H9 (cell line): ENCODE results near the gene RPS17. TPM values are rescaled to one million over a fixed set of nuclear protein-coding genes. Genes with fewer than 3 reads are reported as not detected.

Experiments used
- DNase-seq: peaks from one replicate; pipeline ENCODE4 v3.0.0-alpha.2; 2017
- H2AFZ ChIP-seq: one replicate; pipeline ENCODE4 v1.6.1; 2013; ENCODE audit warnings: mild to moderate bottlenecking, low read length, control low read depth, moderate library complexity
- H2AK5ac ChIP-seq: 2 replicates; pipeline ENCODE4 v1.6.1; 2013; ENCODE audit warnings: low read length, control low read depth, mixed read lengths; ENCODE audit not compliant: insufficient read length
- H2BK120ac ChIP-seq: one replicate; pipeline ENCODE4 v1.6.1; 2013; ENCODE audit warnings: low read depth, mild to moderate bottlenecking, low read length, control low read depth, inconsistent platforms; ENCODE audit not compliant: poor library complexity, severe bottlenecking
- H2BK12ac ChIP-seq: 2 replicates; pipeline ENCODE4 v1.6.1; 2013; ENCODE audit warnings: low read length, control low read depth, mixed read lengths, low read depth; ENCODE audit not compliant: insufficient read length
- H2BK15ac ChIP-seq: 2 replicates; pipeline ENCODE4 v1.6.1; 2013; ENCODE audit warnings: low read depth, low read length, control low read depth
- H2BK20ac ChIP-seq: one replicate; pipeline ENCODE4 v1.6.1; 2013; ENCODE audit warnings: low read depth, mild to moderate bottlenecking, low read length, control low read depth, inconsistent platforms; ENCODE audit not compliant: poor library complexity, severe bottlenecking
- H2BK5ac ChIP-seq: 2 replicates; pipeline ENCODE4 v1.6.1; 2013; ENCODE audit warnings: low read length, control low read depth, mixed read lengths; ENCODE audit not compliant: insufficient read length
- H3K14ac ChIP-seq: 2 replicates; pipeline ENCODE4 v1.6.1; 2013; ENCODE audit warnings: low read length, control low read depth; ENCODE audit not compliant: insufficient read depth
- H3K18ac ChIP-seq: 2 replicates; pipeline ENCODE4 v1.6.1; 2013; ENCODE audit warnings: low read depth, mild to moderate bottlenecking, mixed read lengths, low read length, control low read depth; ENCODE audit not compliant: insufficient read length
- H3K23ac ChIP-seq: 2 replicates; pipeline ENCODE4 v1.6.1; 2013; ENCODE audit warnings: low read length, control low read depth, mixed read lengths, low read depth; ENCODE audit not compliant: insufficient read length
- H3K23me2 ChIP-seq: 2 replicates; pipeline ENCODE4 v1.6.1; 2013; ENCODE audit warnings: low read depth, mild to moderate bottlenecking, mixed read lengths, low read length, control low read depth; ENCODE audit not compliant: insufficient read length, poor library complexity, severe bottlenecking
- H3K27ac ChIP-seq: 2 replicates; pipeline ENCODE4 v1.5.1; 2013; ENCODE audit warnings: low read length, control low read depth, mixed read lengths, low read depth; ENCODE audit not compliant: insufficient read length
- H3K27me3 ChIP-seq: 2 replicates; pipeline ENCODE4 v1.6.1; 2013; ENCODE audit warnings: low read length, control low read depth, inconsistent platforms; ENCODE audit not compliant: insufficient read depth
- H3K4ac ChIP-seq: 2 replicates; pipeline ENCODE4 v1.6.1; 2013; ENCODE audit warnings: low read depth, mild to moderate bottlenecking, control low read depth, inconsistent platforms, low read length, moderate library complexity
- H3K4me1 ChIP-seq: 2 replicates; pipeline ENCODE4 v1.6.1; 2013; ENCODE audit warnings: low read length, control low read depth, inconsistent platforms; ENCODE audit not compliant: insufficient read depth
- H3K4me2 ChIP-seq: 2 replicates; pipeline ENCODE4 v1.6.1; 2013; ENCODE audit warnings: low read length, control low read depth, mixed read lengths; ENCODE audit not compliant: insufficient read length, insufficient read depth
- H3K56ac ChIP-seq: 2 replicates; pipeline ENCODE4 v1.6.1; 2013; ENCODE audit warnings: low read depth, mild to moderate bottlenecking, mixed read lengths, low read length, control low read depth; ENCODE audit not compliant: insufficient read length
- H3K79me1 ChIP-seq: 2 replicates; pipeline ENCODE4 v1.6.1; 2013; ENCODE audit warnings: low read depth, mild to moderate bottlenecking, moderate library complexity, low read length, control low read depth, inconsistent platforms; ENCODE audit not compliant: insufficient read depth, poor library complexity, severe bottlenecking
- H3K79me2 ChIP-seq: 2 replicates; pipeline ENCODE4 v1.6.1; 2013; ENCODE audit warnings: low read length, control low read depth, inconsistent platforms; ENCODE audit not compliant: insufficient read depth
- H3K9ac ChIP-seq: 2 replicates; pipeline ENCODE4 v1.6.1; 2013; ENCODE audit warnings: low read length, control low read depth, mixed read lengths; ENCODE audit not compliant: insufficient read length; ENCODE audit errors: extremely low read depth
- H3K9me3 ChIP-seq: one replicate; pipeline ENCODE4 v1.6.1; 2013; ENCODE audit warnings: low read depth, low read length, inconsistent platforms; ENCODE audit not compliant: control insufficient read depth
- H3T11ph ChIP-seq: one replicate; pipeline ENCODE4 v1.6.1; 2013; ENCODE audit warnings: mild to moderate bottlenecking, low read length, control low read depth, inconsistent platforms
- H4K20me1 ChIP-seq: one replicate; pipeline ENCODE4 v1.6.1; 2013; ENCODE audit not compliant: control insufficient read depth, insufficient read length, insufficient read depth
- H4K5ac ChIP-seq: 2 replicates; pipeline ENCODE4 v1.6.1; 2013; ENCODE audit warnings: low read depth, mild to moderate bottlenecking, mixed read lengths, low read length, control low read depth; ENCODE audit not compliant: insufficient read length
- H4K8ac ChIP-seq: replicated peaks from 2 replicates; pipeline ENCODE4 v1.6.1; 2013; ENCODE audit warnings: low read length, control low read depth, mixed read lengths, low read depth; ENCODE audit not compliant: insufficient read length
- H4K91ac ChIP-seq: 2 replicates; pipeline ENCODE4 v1.6.1; 2013; ENCODE audit warnings: low read depth, mild to moderate bottlenecking, moderate library complexity, mixed read lengths, low read length, control low read depth; ENCODE audit not compliant: insufficient read length
- H3K27ac Mint-ChIP-seq, 3 experiments: 2 replicates in 2 of 3; 3 replicates in 1 of 3; pipeline ENCODE4 v1.8.0; 2020 to 2021; ENCODE audit warnings: mixed read lengths in 3 of 3, mild to moderate bottlenecking in 1 of 3, moderate library complexity in 1 of 3
- H3K27me3 Mint-ChIP-seq: 2 replicates; pipeline ENCODE4 v1.8.0; 2021; ENCODE audit warnings: low read depth, mild to moderate bottlenecking, moderate library complexity, mixed read lengths
- H3K36me3 Mint-ChIP-seq, 3 experiments: 2 replicates in 2 of 3; 3 replicates in 1 of 3; pipeline ENCODE4 v1.8.0; 2020 to 2021; ENCODE audit warnings: low read depth in 3 of 3, mixed read lengths in 3 of 3; ENCODE audit not compliant: insufficient read depth in 1 of 3
- H3K4me1 Mint-ChIP-seq, 2 experiments: 2 replicates each; pipeline ENCODE4 v1.8.0; 2020; ENCODE audit warnings: mixed read lengths in 2 of 2
- H3K4me3 Mint-ChIP-seq, 2 experiments: 2 replicates in 1 of 2; 3 replicates in 1 of 2; pipeline ENCODE4 v1.8.0; 2020 to 2021; ENCODE audit warnings: mild to moderate bottlenecking in 2 of 2, mixed read lengths in 2 of 2, moderate library complexity in 1 of 2
- H3K9me3 Mint-ChIP-seq, 2 experiments: 2 replicates in 1 of 2; 3 replicates in 1 of 2; pipeline ENCODE4 v1.8.0; 2020; ENCODE audit warnings: mild to moderate bottlenecking in 2 of 2, mixed read lengths in 2 of 2, moderate library complexity in 1 of 2
- CTCF ChIP-seq: fragments of 200-600 bp; sonication (generic); conservative IDR thresholded peaks from 3 replicates; pipeline ENCODE4 v1.8.0; 2021; ENCODE audit warnings: antibody characterized with exemption, mild to moderate bottlenecking
- WGBS: extraction: QIAGEN DNeasy Blood & Tissue Kit; methylation state at CpG from one replicate; pipeline ENCODE4 v1.1.7; 2013; ENCODE audit warnings: missing lambda C conversion rate, low lambda C conversion rate, mixed read lengths; ENCODE audit not compliant: insufficient read length; ENCODE audit errors: extremely low coverage; 5-methylcytosine and 5-hydroxymethylcytosine counted together
- total RNA-seq: library from RNA; stranded (reverse); gene quantifications from 2 replicates; pipeline ENCODE4 v1.2.1, GENCODE V29; 2021

RPS17 gene
- total RNA-seq, 1 experiment from 2014 or later, result 2,597 TPM

GRCh38 chr15:82558502-82558901, 18.2 kb upstream of the RPS17 start:
- H2AFZ ChIP-seq, result no peak overlapping the region
- H3K9me3 Mint-ChIP-seq, result no peaks in the 10 kb centered on the region

More at GRCh38 chr15:82558502-82558901, 18.2 kb upstream of the RPS17 start:
- Histone ChIP-seq H3K4ac (no peak overlapping the region), H4K20me1 (no peaks in the 10 kb centered on the region), H3K56ac (no peak overlapping the region), H2BK20ac (no peak overlapping the region), H2AK5ac (no peak overlapping the region), H2BK120ac (no peak overlapping the region), H4K5ac (no peak overlapping the region), H3K79me2 (no peaks in the 10 kb centered on the region), H3K18ac (no peak overlapping the region), H2BK12ac (no peak overlapping the region), H2BK15ac (no peak overlapping the region), H4K8ac (no peak overlapping the region), H3K79me1 (no peaks in the 10 kb centered on the region), H3K27ac (no peak overlapping the region), H3K9ac (no peak overlapping the region), H4K91ac (no peak overlapping the region), H3K4me2 (no peak overlapping the region), H3K27me3 (no peaks in the 10 kb centered on the region), H2BK5ac (no peak overlapping the region), H3T11ph (no peak overlapping the region), H3K23ac (no peak overlapping the region), H3K9me3 (no peaks in the 10 kb centered on the region), H3K23me2 (no peaks in the 10 kb centered on the region), H3K4me1 (no peaks in the 10 kb centered on the region; the same call in 1 of the 2 replicates), H3K14ac (no peak overlapping the region)
- Mint-ChIP-seq H3K27ac (no peak overlapping the region), H3K4me1 (peaks cover 0 to 2% of the 10 kb centered on the region in 2 experiments; a peak in 1 of 4 replicates), H3K36me3 (no peaks in the 10 kb centered on the region), H3K27me3 (peaks cover 9% of the 10 kb centered on the region), H3K4me3 (no peak overlapping the region)
- no peak for TF ChIP-seq CTCF
- WGBS, result no CpG with 5 or more reads among the region's 1 CpG
- DNase-seq, result no peak
